ENCODE measurements around the gene KIAA1191. TPM values are rescaled to one million over a fixed set of nuclear protein-coding genes. Genes with fewer than 3 reads are reported as not detected.
A peak's percentile ranks its signal among the peaks of the same experiment; 100 is the strongest.

Gene KIAA1191
- total RNA-seq, 3 donors from 2014 or later, result 63.4 to 106 (median 104) TPM

GRCh38 chr5:176407456-176408251 lies 46.1 kb upstream of the KIAA1191 start:
- H3K36me3 ChIP-seq (ENCODE audit: low read depth), result no peaks in the 10 kb centered on the region
- ATAC-seq (no peak), DNase-seq (no peak)
- peaks cover 39% of the 10 kb centered on the region for H3K4me1 ChIP-seq (ENCODE audit: low read depth)
- no peak for TF ChIP-seq CTCF (IDR thresholded peaks at IDR 0.05)
- H3K9me3 ChIP-seq, result no peaks in the 10 kb centered on the region
- no peak overlapping the region for H3K4me3 ChIP-seq
- intact Hi-C loops (cut with DNase I, micrococcal nuclease), result no loop called here

DNA sequence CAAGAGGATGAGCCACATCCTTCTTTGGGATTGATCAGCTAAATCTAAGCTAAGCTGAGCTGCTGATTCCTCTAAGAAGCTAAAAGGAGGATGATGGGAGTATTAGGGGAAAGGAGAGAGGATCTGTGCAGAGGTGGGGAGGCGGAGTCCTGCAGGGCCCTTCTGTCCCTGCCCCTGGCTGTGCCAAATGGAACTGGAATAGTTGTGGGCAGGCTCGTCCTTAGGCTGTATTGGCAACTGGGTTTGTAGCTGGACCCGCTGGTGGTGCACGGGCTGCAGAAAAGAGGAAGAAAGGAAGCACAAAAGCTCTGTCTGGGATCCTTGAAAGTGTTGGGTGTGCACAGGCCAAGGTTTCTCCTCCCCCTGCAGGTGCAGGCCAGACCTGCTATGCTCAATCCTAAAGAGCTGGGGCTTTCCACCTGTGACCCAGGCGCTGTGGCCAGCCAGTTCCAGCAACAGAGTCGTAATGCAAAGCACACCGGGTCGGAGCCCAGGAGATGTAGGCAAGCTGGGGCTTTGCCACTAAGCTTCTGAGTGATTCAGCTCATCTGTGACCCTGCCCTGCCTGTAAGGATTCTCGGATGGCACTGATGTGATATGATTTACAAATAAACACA lies 45.0 kb upstream of the KIAA1191 start:
- Histone ChIP-seq H3K9me3 (no peaks in the 10 kb centered on the region), H3K36me3 (ENCODE audit: low read depth) (no peaks in the 10 kb centered on the region), H3K4me1 (ENCODE audit: low read depth) (peaks cover 48% of the 10 kb centered on the region), H3K4me3 (no peak overlapping the region)
- DNase-seq, result peak in 2 of 3 donors; percentile 42 to 51
- intact Hi-C loops (cut with DNase I, micrococcal nuclease), result no loop called here
- no peak for TF ChIP-seq CTCF (IDR thresholded peaks at IDR 0.05)
- peak; percentile 1 for ATAC-seq

DNA sequence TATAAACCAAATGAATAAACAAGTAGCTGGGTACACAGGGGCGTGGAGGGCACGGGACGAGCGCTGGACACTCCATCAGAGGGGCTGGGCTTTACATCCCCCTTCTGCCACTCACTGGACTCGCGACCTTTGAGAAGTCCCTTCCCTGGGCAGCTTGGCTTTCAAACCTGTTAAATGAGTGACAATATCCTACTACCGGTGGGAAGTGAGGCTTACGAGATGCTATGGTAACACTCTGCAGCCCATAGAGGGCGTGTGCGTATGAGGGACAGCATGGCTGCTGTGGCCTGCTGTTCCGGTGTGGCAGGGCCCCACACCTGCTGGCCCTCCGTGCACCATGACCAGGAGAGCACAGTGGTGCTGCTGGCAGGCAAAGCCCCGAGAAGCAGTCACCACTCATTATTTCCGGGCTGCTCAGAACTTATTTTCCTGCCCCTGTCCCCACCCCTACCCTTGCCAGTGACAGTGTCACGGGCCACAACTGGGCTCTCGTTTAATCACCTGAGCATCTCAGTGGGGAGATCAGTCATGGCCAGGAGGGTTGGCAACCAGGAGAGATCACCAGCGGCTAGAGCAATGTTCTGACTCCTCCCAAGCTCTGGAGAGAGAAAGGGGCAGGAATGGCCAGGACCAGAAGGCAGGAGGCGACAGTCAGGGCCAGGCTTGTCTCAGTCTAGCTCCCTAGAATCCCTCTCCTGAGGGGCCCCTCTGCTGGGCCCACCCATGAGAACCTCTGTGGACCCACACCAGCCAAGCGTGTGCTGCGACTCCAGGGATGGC lies 44.3 kb upstream of the KIAA1191 start:
- no peaks in the 10 kb centered on the region for H3K9me3 ChIP-seq
- intact Hi-C loops (cut with DNase I, micrococcal nuclease), result no loop called here
- TF ChIP-seq CTCF (IDR thresholded peaks at IDR 0.05), result peak; percentile 29
- H3K4me3 ChIP-seq, result no peak overlapping the region
- ATAC-seq, result peak; percentile 67
- H3K36me3 ChIP-seq (ENCODE audit: low read depth), result no peaks in the 10 kb centered on the region
- DNase-seq, result peak; percentile 60 to 65 (median 65)
- peaks cover 49% of the 10 kb centered on the region for H3K4me1 ChIP-seq (ENCODE audit: low read depth)

GRCh38 chr5:176401281-176402205 lies 40.0 kb upstream of the KIAA1191 start:
- H3K4me3 ChIP-seq, result no peak overlapping the region
- H3K9me3 ChIP-seq, result no peaks in the 10 kb centered on the region
- no peak for TF ChIP-seq CTCF (IDR thresholded peaks at IDR 0.05)
- DNase-seq, result no peak
- no peaks in the 10 kb centered on the region for H3K36me3 ChIP-seq (ENCODE audit: low read depth)
- ATAC-seq, result no peak
- H3K4me1 ChIP-seq (ENCODE audit: low read depth), result peaks cover 44% of the 10 kb centered on the region
- intact Hi-C loops (cut with DNase I, micrococcal nuclease), result no loop called here

All from mucosa of descending colon (tissue), 3 donors.